SU-DHL-6 (cell line): Measurements from ENCODE around the gene CORO2A.

Source experiments
- H2AFZ ChIP-seq: fragments of 200-600 bp; sonication (generic); 2 replicates; pipeline ENCODE4 v1.6.1; 2014; ENCODE audit warnings: low read depth, mild to moderate bottlenecking, moderate library complexity, mixed read lengths, antibody characterized with exemption, low read length; ENCODE audit not compliant: severe bottlenecking
- H3F3A ChIP-seq: fragments of 200-600 bp; shearing (Covaris generic); 2 replicates; pipeline ENCODE4 v1.6.0; 2016; ENCODE audit warnings: antibody characterized with exemption, mild to moderate bottlenecking; ENCODE audit not compliant: insufficient read depth
- H3K27ac ChIP-seq: fragments of 200-600 bp; sonication (generic); 2 replicates; pipeline ENCODE4 v1.5.1; 2016; ENCODE audit warnings: low read depth, mild to moderate bottlenecking, low read length, moderate library complexity, mixed read lengths
- H3K27me3 ChIP-seq: fragments of 200-600 bp; sonication (generic), shearing (Covaris generic); 2 replicates; pipeline ENCODE4 v1.6.0; 2014; ENCODE audit warnings: mild to moderate bottlenecking, low read length
- H3K36me3 ChIP-seq: fragments of 200-600 bp; sonication (generic); 2 replicates; pipeline ENCODE4 v1.6.1; 2014; ENCODE audit warnings: mild to moderate bottlenecking, low read length, mixed read lengths
- H3K4me2 ChIP-seq: fragments of 300-600, 200-600 bp; shearing (Covaris generic), sonication (generic); 2 replicates; pipeline ENCODE4 v1.6.0; 2014; ENCODE audit warnings: low read length, low read depth, mild to moderate bottlenecking; ENCODE audit not compliant: poor library complexity, severe bottlenecking
- H3K4me3 ChIP-seq: fragments of 200-600 bp; sonication (generic); 2 replicates; pipeline ENCODE4 v1.5.1; 2014; ENCODE audit warnings: antibody characterized with exemption, low read length, mild to moderate bottlenecking, mixed read lengths; ENCODE audit not compliant: insufficient read depth, poor library complexity, severe bottlenecking
- H3K79me2 ChIP-seq: fragments of 200-600 bp; sonication (generic); 2 replicates; pipeline ENCODE4 v1.6.1; 2014; ENCODE audit warnings: mild to moderate bottlenecking, low read length, moderate library complexity; ENCODE audit not compliant: insufficient read depth
- H3K9ac ChIP-seq: fragments of 200-600 bp; sonication (generic); 2 replicates; pipeline ENCODE4 v1.7.0; 2014; ENCODE audit warnings: mild to moderate bottlenecking, low read length
- H3K9me2 ChIP-seq: fragments of 200-600 bp; sonication (generic); replicated peaks from 2 replicates; pipeline ENCODE4 v1.6.1; 2014; ENCODE audit warnings: low read length; ENCODE audit not compliant: insufficient read depth
- H3K9me3 ChIP-seq: fragments of 200-600 bp; sonication (generic); 2 replicates; pipeline ENCODE4 v1.6.1; 2014; ENCODE audit warnings: low read length, mixed read lengths; ENCODE audit not compliant: insufficient read depth
- H4K20me1 ChIP-seq: fragments of 200-600 bp; sonication (generic); 2 replicates; pipeline ENCODE4 v1.6.1; 2014; ENCODE audit warnings: low read depth, mild to moderate bottlenecking, antibody characterized with exemption, low read length, moderate library complexity, mixed read lengths
- CTCF ChIP-seq: fragments of 200-600 bp; sonication (generic); IDR thresholded peaks from one replicate; pipeline ENCODE4 v1.5.1; 2017; ENCODE audit warnings: antibody characterized with exemption, mild to moderate bottlenecking, low read length, moderate library complexity; ENCODE audit not compliant: insufficient read depth, poor library complexity, severe bottlenecking
- EZH2phosphoT487 ChIP-seq: fragments of 200-600 bp; sonication (generic), shearing (Covaris generic); conservative IDR thresholded peaks from 2 replicates; pipeline ENCODE4 v1.6.1; 2018; ENCODE audit warnings: mild to moderate bottlenecking, antibody characterized with exemption, low read length, moderate library complexity, mixed read lengths

The CORO2A gene

DNA sequence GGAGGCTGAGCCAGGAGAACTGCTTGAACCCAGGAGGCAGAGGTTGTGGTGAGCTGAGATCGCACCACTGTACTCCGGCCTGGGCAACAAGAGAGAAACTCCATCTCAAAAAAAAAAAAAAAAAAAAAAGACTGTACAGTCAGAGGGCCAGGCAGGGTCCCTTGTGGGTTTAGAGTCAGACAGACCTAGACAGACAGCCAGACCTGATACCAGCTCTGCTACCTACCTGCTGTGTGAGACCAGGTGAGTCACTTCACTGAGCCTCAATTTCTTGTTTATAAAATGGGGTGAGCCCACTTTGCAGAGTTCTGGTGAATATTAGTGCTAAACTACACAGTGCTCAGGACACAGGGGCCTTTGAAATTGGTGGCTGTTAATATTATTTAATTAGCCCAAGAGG lies 93.1 kb downstream of the CORO2A start:
- H3K4me2 ChIP-seq = peak overlapping the region; percentile 34
- no peaks in the 10 kb centered on the region for H3K9me2 ChIP-seq
- no peaks in the 10 kb centered on the region for H3K27me3 ChIP-seq
- H3F3A ChIP-seq = peaks cover 38% of the 10 kb centered on the region
- H3K36me3 ChIP-seq = no peaks in the 10 kb centered on the region
- TF ChIP-seq CTCF = no peak
- no peak for TF ChIP-seq EZH2phosphoT487
- H3K9ac ChIP-seq = no peak overlapping the region
- H3K9me3 ChIP-seq = no peaks in the 10 kb centered on the region
- no peak overlapping the region for H2AFZ ChIP-seq
- H4K20me1 ChIP-seq = no peaks in the 10 kb centered on the region
- no peak overlapping the region for H3K4me3 ChIP-seq
- H3K27ac ChIP-seq = peak overlapping the region; percentile 85
- no peaks in the 10 kb centered on the region for H3K79me2 ChIP-seq

- H4K20me1 ChIP-seq = no peaks in the 10 kb centered on the region
- TF ChIP-seq CTCF = no peak
- no peak for TF ChIP-seq EZH2phosphoT487
- no peak overlapping the region for H3K4me3 ChIP-seq
- no peak overlapping the region for H2AFZ ChIP-seq
- H3F3A ChIP-seq = peaks cover 38% of the 10 kb centered on the region
- H3K9ac ChIP-seq = 0 out of 2 replicates have a peak overlapping the region, but pooled peaks have one; percentile 12
- no peaks in the 10 kb centered on the region for H3K9me2 ChIP-seq
- H3K4me2 ChIP-seq = peak overlapping the region; percentile 40
- H3K36me3 ChIP-seq = no peaks in the 10 kb centered on the region
- no peaks in the 10 kb centered on the region for H3K27me3 ChIP-seq
- H3K27ac ChIP-seq = peak overlapping the region; percentile 85
- H3K79me2 ChIP-seq = no peaks in the 10 kb centered on the region
- H3K9me3 ChIP-seq = no peaks in the 10 kb centered on the region
Measured at GRCh38 chr9:98097836-98098235, 94.6 kb downstream of the CORO2A start.

GRCh38 chr9:98096091-98096490 lies 96.3 kb downstream of the CORO2A start:
- H2AFZ ChIP-seq = no peak overlapping the region
- no peaks in the 10 kb centered on the region for H3K9me3 ChIP-seq
- TF ChIP-seq EZH2phosphoT487 (no peak), CTCF (no peak)
- no peaks in the 10 kb centered on the region for H3K36me3 ChIP-seq
- H3K4me3 ChIP-seq = no peak overlapping the region
- H3F3A ChIP-seq = peaks cover 22% of the 10 kb centered on the region
- H4K20me1 ChIP-seq = no peaks in the 10 kb centered on the region
- H3K9me2 ChIP-seq = no peaks in the 10 kb centered on the region
- no peak overlapping the region for H3K27ac ChIP-seq
- H3K9ac ChIP-seq = no peak overlapping the region
- H3K27me3 ChIP-seq = no peaks in the 10 kb centered on the region
- no peak overlapping the region for H3K4me2 ChIP-seq
- no peaks in the 10 kb centered on the region for H3K79me2 ChIP-seq
